GM18511 (cell line): Measurements from ENCODE around the gene IFT74.

ENCODE experiments used
- ATAC-seq: cut with Tn5 transposase; IDR thresholded peaks from one replicate; pipeline ENCODE4 v1.9.1; 2021; ENCODE audit warnings: mild to moderate bottlenecking, moderate library complexity; ENCODE audit not compliant: unreplicated experiment

IFT74 gene

DNA sequence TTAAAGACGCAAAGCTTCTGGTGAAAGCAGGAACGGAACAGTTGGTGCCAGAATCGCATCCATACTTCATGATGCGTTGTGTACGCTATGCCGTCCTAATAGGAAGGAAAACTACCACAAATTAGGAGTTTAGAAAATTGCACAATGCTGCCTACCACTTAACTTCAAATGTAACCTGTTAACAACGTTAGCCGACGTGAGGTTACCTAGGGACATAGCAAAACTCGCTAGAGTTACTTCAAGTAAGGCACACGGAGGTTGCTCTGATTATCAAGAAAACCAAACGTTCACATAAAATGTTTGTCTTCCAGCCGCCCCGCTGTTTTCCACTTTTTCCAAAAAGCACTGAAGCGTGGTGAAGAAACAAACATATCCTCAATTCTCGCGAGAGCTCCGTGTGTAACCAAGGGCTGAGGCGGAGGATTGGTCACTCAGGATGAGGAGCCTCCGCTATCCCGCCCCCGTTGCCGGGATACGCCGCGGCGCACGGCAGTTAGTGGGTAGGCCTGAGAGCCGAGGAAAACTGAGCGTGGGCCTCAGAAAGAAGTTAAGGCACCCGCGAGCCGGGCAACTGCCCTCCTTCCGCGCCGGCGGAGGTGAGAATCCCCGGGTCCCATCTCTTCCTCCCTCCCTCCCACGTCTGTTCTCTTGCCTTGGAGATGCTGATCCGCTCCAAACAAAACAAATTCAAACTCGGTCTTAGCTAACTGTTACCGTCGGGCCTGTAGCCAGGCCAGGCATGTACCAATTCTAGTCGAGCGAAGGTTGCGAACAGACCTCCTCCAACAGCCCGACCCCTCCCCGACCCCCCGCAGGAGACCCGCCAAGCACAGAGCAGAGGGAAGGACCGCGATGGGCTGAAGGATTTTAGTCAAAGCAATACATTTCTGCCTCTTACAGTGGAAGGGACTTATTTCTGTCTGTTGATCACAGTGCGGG lies at the start of gene IFT74:
Gene IFT74 (plus strand): TSS at position 492 of the 939 bp plus-strand sequence. CDS start 5,556 bp downstream, outside the sequence.
- peak; percentile 98 for ATAC-seq

DNA sequence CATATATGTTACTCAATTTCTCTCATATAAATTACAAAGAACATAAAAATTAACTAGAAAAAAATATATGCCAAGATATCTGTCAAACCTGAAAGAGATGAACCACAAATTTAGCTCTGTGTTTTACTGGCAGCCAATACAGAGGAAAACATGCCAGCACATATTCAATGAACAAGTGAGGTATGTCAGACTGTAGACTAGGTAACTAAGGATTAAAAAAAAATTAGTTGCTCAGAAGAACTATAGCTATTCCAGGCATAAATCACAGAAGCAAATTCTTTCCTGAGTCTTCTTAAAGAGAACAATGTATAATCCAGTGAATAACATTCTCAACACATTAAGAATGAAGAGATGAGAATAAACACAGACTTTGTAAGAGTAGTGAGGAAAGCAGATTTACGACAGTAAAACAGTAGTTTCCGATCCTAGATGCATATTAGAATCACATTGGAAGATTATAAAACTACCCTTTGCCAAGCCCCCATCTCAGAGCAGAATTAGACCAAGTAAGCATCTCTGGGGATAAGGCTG lies 43.0 kb upstream of the IFT74 start:
- ATAC-seq, result no peak

DNA sequence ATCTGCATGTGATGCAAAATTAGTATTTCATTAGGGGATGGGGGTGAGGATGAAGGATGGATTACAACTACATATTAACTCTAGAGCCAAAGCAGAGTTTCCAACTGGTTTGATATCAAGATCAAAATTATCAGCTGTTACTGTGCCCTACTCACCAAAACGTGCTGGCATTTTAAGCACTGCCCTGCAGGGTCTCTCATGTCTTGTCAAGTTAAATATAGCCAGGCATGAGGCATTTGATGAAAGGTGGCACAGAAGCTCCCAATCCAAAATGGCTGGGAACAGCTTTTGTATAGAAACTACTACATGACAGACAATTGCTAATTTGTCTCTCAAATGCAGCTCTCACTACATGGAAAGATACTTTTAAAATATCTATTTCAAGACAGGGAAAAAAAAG lies 36.5 kb upstream of the IFT74 start:
- ATAC-seq, result no peak

DNA sequence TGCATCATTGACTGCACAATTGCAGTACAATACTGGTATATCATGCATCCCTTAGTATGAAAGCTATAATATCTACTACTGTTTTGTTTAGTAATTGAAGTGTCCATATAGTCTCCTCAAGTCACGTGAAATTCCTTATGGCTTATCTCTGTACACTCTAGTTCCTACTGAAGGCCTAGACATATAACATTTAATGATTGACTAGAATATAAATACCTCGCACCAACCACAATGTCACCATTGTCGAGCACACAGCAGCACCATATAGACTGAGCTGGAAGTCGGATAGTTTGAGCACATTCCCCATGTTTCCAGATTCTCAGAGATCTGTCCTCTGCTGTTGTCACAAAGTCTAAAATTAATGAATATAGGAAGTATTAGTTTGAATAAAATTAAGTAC lies 30.6 kb upstream of the IFT74 start:
- ATAC-seq, result no peak

DNA sequence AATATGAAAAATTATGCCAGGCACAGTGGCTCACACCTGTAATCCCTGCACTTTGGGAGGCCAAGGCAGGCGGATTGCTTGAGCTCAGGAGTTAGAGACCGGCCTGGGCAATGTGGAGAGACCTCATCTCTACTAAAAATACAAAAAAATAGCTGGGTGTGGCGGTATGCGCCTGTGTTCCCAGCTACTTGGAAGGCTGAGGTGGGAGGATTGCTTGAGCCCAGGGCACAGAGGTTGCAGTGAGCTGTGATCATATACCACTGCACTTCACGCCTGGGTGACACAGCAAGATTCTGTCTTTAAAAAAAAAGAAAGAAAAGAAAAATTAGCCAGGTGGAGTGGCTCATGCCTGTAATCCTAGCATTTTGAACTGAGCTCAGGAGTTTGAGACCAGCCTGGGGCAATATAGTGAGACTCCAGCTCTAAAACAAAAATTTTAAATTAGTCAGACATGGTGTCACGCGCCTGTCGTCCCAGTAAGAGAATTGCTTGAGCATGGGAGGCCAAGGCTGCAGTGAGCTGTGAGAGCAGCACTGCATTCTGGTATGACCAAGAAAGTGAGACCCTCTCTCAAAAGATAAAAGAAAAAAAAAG lies 27.2 kb upstream of the IFT74 start:
- ATAC-seq, result no peak

DNA sequence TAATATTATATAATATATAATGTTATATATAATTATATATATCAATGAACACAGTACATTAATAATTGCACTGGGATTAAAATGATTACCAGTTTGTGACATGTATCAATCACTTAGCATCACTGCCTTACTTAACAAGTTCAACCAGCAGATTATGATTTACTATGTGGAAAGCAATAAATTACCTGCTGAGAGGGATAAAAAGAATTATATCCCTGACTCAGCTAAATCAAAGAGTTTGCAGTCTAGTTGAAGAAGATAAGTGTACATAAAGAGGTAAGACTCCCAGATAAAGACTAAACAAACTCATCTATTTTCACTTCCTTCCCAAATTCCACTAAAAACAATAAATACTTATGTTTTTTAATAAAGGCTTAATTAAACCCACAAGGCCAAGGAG lies 20.4 kb upstream of the IFT74 start:
- ATAC-seq, result no peak

DNA sequence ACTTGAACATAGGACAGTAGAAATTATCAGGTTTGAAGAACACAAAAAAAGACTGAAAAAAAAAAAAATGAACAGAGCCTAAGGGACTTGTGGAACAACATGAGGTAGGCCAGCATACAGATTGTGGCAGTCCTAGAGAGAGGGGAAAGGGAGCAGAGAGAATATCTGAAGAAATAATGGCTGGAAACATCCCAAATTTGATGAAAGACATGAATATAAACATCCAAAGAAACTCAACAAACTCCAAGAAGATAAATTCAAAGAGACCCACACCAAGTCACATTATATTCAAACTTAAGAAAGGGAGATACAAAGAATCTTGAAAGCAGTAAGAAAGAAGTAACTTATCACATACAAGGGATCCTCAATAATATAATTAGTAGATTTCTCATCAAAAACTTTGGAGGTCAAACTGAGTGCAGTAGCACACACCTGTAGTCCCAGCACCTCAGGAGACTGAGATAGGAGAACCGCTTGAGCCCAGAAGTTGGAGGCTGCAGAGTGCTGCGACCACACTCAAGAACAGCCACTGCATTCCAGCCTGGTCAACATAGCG lies 18.3 kb upstream of the IFT74 start:
- no peak for ATAC-seq

DNA sequence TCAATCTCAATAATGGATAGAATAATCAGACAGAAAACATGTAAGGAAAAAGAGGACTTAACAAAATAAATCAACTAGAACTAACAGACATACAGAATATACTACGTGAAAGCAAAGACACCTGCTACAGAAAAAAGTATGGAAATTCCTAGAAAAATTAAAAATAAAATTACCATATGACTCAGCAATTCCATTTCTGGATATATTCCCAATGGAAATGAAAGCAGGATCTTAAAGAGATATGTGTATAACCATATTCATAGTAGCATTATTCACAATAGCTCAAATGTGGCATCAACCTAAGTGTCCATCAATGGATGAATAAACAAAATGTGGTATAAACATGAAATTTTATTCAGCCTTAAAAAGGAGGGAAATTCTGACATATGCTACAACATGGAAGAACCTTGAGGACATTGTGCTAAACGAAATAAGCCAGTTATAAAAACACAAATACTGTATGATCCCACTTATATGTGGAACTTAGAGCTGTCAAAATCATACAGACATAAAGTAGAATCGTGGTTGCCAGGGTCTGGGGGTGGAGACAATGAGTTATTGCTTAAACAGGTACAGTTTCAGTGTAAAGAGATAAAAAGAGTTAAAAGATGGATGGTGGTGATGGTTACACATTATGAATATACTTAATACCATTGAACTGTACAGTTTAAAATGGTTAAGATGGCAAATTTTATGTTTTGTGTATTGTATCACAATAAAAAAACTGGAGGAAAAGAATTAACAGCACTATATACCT lies 16.1 kb upstream of the IFT74 start:
- ATAC-seq, result no peak

DNA sequence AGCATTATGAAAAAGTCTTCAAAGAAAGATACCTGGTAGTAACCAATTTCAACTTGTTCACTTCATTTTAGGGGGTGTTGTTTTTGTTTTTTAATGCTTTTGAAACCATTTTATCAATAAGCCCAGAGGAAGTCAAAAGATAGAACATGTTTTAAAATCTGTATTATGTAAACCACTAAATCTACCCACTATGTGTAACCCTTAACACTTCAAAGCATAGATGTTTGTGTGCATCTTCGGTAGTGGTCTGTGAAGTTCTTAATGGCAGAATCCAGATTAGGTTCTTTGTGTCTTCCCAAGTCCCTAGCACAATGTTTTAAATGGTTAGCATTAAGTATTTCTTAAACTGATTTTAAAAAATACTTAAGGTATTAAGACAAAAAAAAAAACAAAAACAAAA lies 15.4 kb upstream of the IFT74 start:
- ATAC-seq, result no peak

DNA sequence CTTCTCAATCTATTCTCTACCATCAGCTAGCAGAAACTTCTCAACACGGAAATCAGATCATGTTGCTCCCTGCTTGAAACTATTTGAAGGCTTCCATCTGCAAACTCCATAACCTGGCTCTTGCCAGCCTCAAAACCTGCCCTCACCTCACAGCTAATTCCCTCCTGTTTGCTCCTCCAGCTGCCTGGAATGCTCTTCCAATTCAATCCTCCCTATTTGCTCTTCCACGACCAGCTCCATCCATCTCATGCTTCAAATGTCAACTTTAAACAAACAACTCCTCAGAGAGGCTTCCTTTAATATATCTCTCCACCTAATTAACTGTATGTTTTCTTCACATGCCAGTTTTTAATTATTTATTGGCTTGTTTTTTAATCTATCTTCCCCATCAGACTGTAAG lies 10.6 kb upstream of the IFT74 start:
- ATAC-seq, result no peak

DNA sequence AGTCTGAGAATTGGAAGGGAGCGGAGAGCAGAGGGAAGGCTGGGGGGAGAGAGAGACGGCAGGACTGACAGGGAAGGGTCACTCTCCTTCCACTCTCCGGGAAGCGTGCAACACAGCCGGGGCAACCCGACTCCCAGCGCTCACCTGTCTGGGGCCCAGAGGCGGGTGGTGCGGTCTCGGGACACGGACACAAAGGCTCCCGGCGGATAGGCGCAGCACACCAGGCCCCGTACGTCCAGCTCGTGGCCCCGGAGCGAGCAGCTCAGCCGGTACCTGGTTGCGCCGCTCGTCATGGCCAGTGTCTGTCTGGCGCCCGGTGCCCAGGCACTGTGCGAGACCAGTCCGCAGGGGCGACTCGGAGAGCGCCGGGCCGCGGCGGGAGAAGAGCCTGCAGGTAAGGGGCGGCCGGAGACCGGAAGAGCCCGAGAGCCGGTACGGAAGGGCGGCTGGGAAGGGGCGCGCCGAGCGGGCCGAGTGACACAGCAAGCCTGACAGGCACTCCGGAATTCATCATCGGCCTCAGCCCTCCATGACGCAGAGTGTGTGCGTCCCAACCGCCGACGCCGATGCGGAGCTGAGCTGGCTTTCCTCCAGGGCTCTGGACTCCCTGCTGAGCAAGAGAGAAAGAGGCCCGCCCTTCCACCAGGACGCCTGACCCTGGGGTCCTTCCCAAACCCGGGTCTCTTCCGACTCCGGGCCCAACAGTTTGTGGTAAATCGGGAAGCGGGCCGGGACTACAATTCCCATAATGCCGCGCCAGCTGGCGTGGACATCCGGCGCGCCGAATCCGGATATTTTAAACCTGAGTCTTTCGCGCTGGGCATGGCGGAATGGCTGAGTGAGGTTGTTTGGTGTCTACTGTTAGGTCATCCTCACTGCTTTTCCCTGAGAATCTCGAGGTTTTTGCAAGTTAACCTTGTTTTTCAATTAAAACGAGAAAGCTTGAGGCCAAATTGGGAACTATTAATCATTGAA lies 9.2 kb upstream of the IFT74 start, which contains the start of gene PLAA:
Gene PLAA (minus strand): TSS at position 490 of the 975 bp plus-strand sequence. CDS start 197 bp downstream, at position 293.
- peak; percentile 99 for ATAC-seq

DNA sequence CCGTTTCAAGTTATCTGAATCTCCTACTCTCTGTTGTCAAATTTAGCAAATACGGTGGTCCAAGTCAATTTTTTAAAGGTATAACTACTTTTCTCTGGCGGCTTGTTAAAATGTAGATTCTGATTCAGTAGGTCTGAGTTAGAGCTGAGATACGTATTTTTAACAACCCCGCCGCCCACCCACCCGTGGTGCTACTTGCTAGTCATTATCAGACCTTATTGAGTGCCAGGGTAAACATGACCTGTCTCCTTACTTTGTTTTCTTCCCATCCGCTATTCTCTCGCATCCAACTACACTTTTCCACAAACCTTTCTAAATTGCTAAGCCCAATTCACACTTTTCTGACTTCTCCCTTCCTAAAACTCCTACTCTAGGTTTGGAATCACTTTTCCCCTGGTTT lies 8.5 kb upstream of the IFT74 start:
- no peak for ATAC-seq

DNA sequence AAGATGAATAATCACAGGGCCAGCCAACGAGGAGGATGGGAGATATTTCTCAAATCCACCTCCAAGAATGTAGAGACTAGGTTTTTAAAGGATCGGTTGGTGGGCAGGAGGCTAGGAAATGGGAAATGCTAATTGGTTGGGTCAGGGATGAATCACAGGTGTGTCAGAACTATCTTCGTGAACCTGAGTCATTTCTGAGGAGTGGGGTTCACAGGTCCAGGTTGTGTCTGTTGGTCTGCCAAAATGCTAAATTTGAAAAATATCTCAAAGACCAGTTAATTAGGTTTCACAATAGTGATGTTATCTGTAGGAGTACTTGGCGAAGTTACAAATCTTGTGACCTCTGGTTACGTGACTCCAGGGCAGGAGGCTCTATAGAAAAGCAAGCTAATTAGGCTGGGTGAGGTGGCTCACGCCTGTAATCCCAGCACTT lies 6.6 kb upstream of the IFT74 start:
- ATAC-seq, result no peak

DNA sequence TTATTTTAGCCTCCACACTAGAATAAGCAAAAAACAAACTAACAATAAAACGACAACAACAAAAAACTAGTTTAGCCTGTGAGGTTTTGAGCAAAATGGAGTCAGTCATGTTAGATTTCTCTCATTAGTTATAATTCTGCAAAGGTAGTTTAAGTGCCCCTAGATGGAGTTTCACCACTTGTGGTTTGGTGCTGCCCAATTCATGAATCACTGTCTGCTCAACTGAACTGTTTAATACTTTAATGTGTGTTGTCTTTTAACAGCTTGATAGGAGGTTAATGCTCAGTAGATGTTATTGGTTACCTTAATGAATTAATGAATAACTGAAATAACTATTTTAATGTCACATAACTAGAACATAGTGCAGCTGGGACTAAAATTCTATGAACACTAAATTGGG lies 5.7 kb upstream of the IFT74 start:
- no peak for ATAC-seq

DNA sequence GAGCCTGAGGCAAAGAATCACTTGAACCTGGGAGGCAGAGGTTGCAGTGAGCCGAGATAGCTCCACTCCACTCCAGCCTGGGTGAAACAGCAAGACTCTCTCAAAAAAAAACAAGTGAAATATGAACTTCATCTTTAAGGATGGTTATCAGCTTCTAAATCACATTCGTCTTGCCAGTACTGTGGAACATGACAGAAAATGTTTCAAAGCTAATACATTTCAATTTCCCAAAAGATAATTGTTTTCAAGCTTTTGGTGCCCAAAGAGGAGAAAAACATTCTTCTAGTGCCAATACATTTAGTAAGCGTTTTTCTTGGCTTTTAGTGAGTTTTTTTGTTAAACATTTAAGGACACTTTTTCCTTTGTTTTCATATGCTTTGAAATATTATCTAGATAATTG lies 4.4 kb upstream of the IFT74 start:
- ATAC-seq, result no peak

DNA sequence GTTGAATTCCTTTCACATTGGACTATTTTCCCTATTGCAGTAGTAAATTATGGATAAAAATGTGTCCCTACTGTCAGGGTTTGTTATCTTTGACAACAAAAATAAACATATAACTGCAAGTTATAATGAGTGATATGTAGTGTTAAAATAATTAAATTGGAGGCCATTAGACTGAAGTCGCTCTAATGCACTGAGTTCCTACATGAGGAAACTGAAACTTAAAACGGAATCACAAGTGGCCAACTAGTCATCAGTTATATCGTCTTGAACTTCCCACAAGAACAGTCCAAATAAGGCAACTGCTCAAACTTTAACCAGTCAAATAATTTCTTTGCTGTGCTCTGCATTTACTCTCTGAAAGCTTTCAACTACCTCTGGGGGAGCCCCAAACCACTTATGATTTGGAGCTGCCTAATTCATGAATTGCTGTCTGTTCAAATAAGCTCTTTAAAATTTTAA lies 2.1 kb upstream of the IFT74 start:
- no peak for ATAC-seq

DNA sequence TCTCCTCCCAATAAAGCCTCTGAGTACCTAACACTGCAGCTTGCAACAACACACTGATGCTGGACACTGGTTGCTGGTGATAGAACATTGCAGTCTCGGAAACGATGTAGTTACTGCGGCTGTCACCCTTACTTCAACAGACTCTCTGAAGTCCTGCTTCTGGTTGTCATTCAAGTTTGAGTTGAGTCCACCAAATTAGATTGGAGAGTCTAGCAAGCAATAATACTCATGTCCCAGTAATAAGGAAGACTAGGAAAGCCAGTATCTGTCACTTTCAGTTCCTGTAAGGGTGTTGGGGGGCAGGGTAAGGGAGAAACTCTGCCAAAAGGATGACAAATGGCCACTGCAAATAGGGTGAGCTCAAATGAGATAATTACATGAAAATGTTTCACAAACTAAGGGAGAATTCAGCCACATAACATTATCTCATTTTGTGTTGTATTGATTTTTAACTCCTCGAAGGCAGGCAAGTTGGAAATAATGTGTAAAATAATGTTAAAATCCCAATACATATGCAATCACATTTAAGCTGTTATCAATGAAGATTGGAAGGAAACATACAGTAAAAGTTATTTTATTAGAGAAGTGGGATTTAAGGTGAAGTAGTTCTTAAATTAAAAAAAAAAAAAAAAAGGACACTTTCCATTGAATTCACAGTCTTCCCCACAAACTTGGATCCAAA lies 849 bp upstream of the IFT74 start:
- ATAC-seq, result peak; percentile 40

DNA sequence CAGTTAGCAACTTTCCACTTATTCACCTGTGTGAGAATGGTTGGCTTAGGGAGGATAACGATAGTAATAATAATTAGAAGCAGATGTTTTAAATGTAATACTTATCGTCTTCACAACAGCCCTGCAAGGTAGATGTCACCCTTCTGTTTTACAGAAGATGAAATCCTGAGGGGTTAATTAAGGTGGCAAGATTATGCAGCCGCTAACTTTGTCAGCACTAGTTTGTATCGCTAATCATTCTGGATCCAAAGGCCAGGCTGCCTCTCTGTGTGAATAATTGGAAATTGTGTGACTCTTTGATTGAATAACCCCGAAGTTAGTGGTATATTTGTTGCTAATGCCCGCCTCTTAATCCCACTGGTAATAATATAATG lies 635 bp downstream of the IFT74 start:
- ATAC-seq, result no peak

DNA sequence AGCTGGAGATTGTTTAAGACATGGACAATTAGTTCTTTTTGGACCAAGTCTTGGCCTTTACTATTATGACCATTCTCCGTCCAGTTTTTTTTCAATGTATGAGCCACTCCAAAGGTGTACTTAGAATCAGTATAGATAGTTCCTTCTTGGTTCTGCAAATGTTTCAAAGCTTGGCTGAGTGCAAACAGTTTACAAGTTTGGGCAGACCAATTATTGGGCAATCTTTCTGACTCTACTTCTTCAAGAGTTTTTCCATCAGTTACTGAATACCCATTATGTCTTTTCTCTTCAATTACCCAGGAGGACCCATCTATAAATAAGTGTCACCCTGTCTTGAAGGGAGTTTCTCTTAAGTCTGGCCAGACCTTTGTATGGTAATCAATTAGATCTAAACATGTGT lies 15.5 kb downstream of the IFT74 start:
- ATAC-seq, result no peak
